ENCODE data around the gene TMC3.

The TMC3 gene

GRCh38 chr15:81302701-81303109 is 71.3 kb downstream of the TMC3 start:
- no peak for DNase-seq (ENCODE audit: low read depth)
- peak overlapping the region; percentile 8 for H3K4me3 ChIP-seq (ENCODE audit: low read depth, low read length)
- TF ChIP-seq CTCF (IDR thresholded peaks at IDR 0.05; ENCODE audit: low read depth, low read length, missing control alignments), result no peak

GRCh38 chr15:81301815-81302399 is 72.1 kb downstream of the TMC3 start:
- H3K4me3 ChIP-seq (ENCODE audit: low read depth, low read length), result peak overlapping the region; percentile 68
- no peak for TF ChIP-seq CTCF (IDR thresholded peaks at IDR 0.05; ENCODE audit: low read depth, low read length, missing control alignments)
- peak; percentile 78 for DNase-seq (ENCODE audit: low read depth)

GRCh38 chr15:81301385-81301784 is 72.6 kb downstream of the TMC3 start:
- no peak for DNase-seq (ENCODE audit: low read depth)
- H3K4me3 ChIP-seq (ENCODE audit: low read depth, low read length), result peak overlapping the region; percentile 68

GRCh38 chr15:81299630-81300273 is 74.3 kb downstream of the TMC3 start:
- no peak for DNase-seq (ENCODE audit: low read depth)
- TF ChIP-seq CTCF (IDR thresholded peaks at IDR 0.05; ENCODE audit: low read depth, low read length, missing control alignments), result no peak
- peak overlapping the region; percentile 68 for H3K4me3 ChIP-seq (ENCODE audit: low read depth, low read length)

More at GRCh38 chr15:81301385-81301784, 72.6 kb downstream of the TMC3 start:
- TF ChIP-seq CTCF (IDR thresholded peaks at IDR 0.05; ENCODE audit: low read depth, low read length, missing control alignments), result no peak

GRCh38 chr15:81299156-81299555 is 74.9 kb downstream of the TMC3 start:
- H3K4me3 ChIP-seq (ENCODE audit: low read depth, low read length), result peak overlapping the region; percentile 68
- no peak for TF ChIP-seq CTCF (IDR thresholded peaks at IDR 0.05; ENCODE audit: low read depth, low read length, missing control alignments)
- no peak for DNase-seq (ENCODE audit: low read depth)

- DNase-seq (ENCODE audit: low read depth), result no peak
- no peak for TF ChIP-seq CTCF (IDR thresholded peaks at IDR 0.05; ENCODE audit: low read depth, low read length, missing control alignments)
- peak overlapping the region; percentile 68 for H3K4me3 ChIP-seq (ENCODE audit: low read depth, low read length)
Observed at GRCh38 chr15:81298611-81299010, 75.4 kb downstream of the TMC3 start.

Data from GM12864 (cell line).